A549 (cell line): Measurements from ENCODE around the gene RGL4. TPM values are rescaled to one million over a fixed set of nuclear protein-coding genes. Genes with fewer than 3 reads are reported as not detected.

Source experiments
- ATAC-seq, 2 experiments: fragments of 200-7000 bp in 1 of 2; fragments of >200 bp in 1 of 2; cut with Nextera tagmentation in 1 of 2; cut with Tn5 transposase in 1 of 2; 3 replicates each; pipeline versions ENCODE4 v1.8.0 to v1.9.1; 2018 to 2020; ENCODE audit warnings: mild to moderate bottlenecking in 1 of 2, moderate library complexity in 1 of 2
- CTCF ChIA-PET: fragments of 300-600 bp; sonication (Branson Sonifier 250); formaldehyde crosslinking; extraction: SDS; loops from one replicate; lab custom pipeline; 2021; ENCODE audit warnings: antibody characterized with exemption, inconsistent platforms; lab: Yijun Ruan, JAX
- POLR2A ChIA-PET: fragments of 350-600 bp; formaldehyde crosslinking; extraction: SDS; loops from one replicate; lab custom pipeline; 2021; ENCODE audit warnings: antibody characterized with exemption, inconsistent platforms; lab: Yijun Ruan, JAX
- DNase-seq, 2 experiments: peaks; one replicate each; pipeline versions ENCODE4 v3.0.0 to v3.0.0-alpha.2; 2011 to 2016; ENCODE audit warnings: low read depth in 1 of 2, low spot score in 1 of 2
- FAIRE-seq: peaks from 2 replicates; lab custom pipeline; 2011; peaks lifted over from hg19 to GRCh38; lab: Jason Lieb, UNC
- H3K27ac ChIP-seq, 2 experiments: fragments of >200 bp; sonication (Bioruptor Twin); formaldehyde crosslinking; 3 replicates each; pipeline ENCODE4 v1.5.1; 2016 to 2017
- H3K4me1 ChIP-seq: fragments of >200 bp; sonication (Bioruptor Twin); formaldehyde crosslinking; 3 replicates; pipeline ENCODE4 v1.6.1; 2016
- H3K4me2 ChIP-seq: fragments of >200 bp; sonication (Bioruptor Twin); formaldehyde crosslinking; 3 replicates; pipeline ENCODE4 v1.6.1; 2016
- H3K4me3 ChIP-seq: fragments of >200 bp; sonication (Bioruptor Twin); formaldehyde crosslinking; 3 replicates; pipeline ENCODE4 v1.5.1; 2016
- H3K9me3 ChIP-seq: fragments of >200 bp; sonication (Bioruptor Twin); formaldehyde crosslinking; 3 replicates; pipeline ENCODE4 v1.6.1; 2016
- ATOH8 ChIP-seq: fragments of 250-450 bp; sonication (Bioruptor Pico); IDR thresholded peaks from 2 replicates; pipeline ENCODE4 v1.5.0; 2020; ENCODE audit warnings: low read depth, mild to moderate bottlenecking, moderate library complexity
- BHLHE40 ChIP-seq: IDR thresholded peaks from 2 replicates; pipeline ENCODE4 v1.6.1; 2012; ENCODE audit warnings: low read depth, low read length, inconsistent platforms
- CBX2 ChIP-seq: fragments of 200-600 bp; sonication (generic); IDR thresholded peaks from 2 replicates; pipeline ENCODE4 v1.6.1; 2016; ENCODE audit warnings: low read depth, mild to moderate bottlenecking, borderline replicate concordance
- CHD2 ChIP-seq: fragments of 150-350 bp; IDR thresholded peaks from 2 replicates; pipeline ENCODE4 v1.6.1; 2014; ENCODE audit warnings: low read length; ENCODE audit not compliant: partially characterized antibody
- ESRRA ChIP-seq: fragments of 150-350 bp; IDR thresholded peaks from 2 replicates; pipeline ENCODE4 v1.6.1; 2014; ENCODE audit warnings: mild to moderate bottlenecking, low read length, borderline replicate concordance
- FOSB ChIP-seq: fragments of 250-450 bp; sonication (Bioruptor Pico); IDR thresholded peaks from 2 replicates; pipeline ENCODE4 v1.5.0; 2020; ENCODE audit warnings: mild to moderate bottlenecking, moderate library complexity
- HEYL ChIP-seq: fragments of 250-450 bp; sonication (Bioruptor Pico); IDR thresholded peaks from 2 replicates; pipeline ENCODE4 v1.8.0; 2021; ENCODE audit warnings: mild to moderate bottlenecking, moderate library complexity
- HOXB13 ChIP-seq: fragments of 250-450 bp; sonication (Bioruptor Pico); IDR thresholded peaks from 2 replicates; pipeline ENCODE4 v1.5.0; 2020; ENCODE audit warnings: low read depth, mild to moderate bottlenecking, moderate library complexity
- MAFK ChIP-seq: fragments of 450-650 bp; IDR thresholded peaks from 2 replicates; pipeline ENCODE4 v1.6.1; 2014; ENCODE audit not compliant: partially characterized antibody
- MAZ ChIP-seq: fragments of 150-350 bp; IDR thresholded peaks from 2 replicates; pipeline ENCODE4 v1.6.1; 2014; ENCODE audit warnings: antibody characterized with exemption, low read depth, low read length, borderline replicate concordance
- MYC ChIP-seq: IDR thresholded peaks from 2 replicates; pipeline ENCODE4 v1.6.1; 2012; ENCODE audit warnings: mild to moderate bottlenecking, inconsistent platforms, low read length, improper control_type of control experiment, borderline replicate concordance
- NFE2L2 ChIP-seq: fragments of 150-350 bp; conservative IDR thresholded peaks from 2 replicates; pipeline ENCODE4 v1.6.1; 2014; ENCODE audit warnings: low read length
- NR3C1 ChIP-seq: fragments of >200 bp; sonication (Bioruptor Twin); formaldehyde crosslinking; IDR thresholded peaks from 3 replicates; pipeline ENCODE4 v1.6.1; 2017
- POLR2A ChIP-seq: IDR thresholded peaks from 2 replicates; pipeline ENCODE4 v1.6.1; 2012; ENCODE audit warnings: mild to moderate bottlenecking, low read length
- RARB ChIP-seq: fragments of 250-450 bp; sonication (Bioruptor Pico); IDR thresholded peaks from 2 replicates; pipeline ENCODE4 v1.8.0; 2021; ENCODE audit warnings: mild to moderate bottlenecking, moderate library complexity
- RCOR1 ChIP-seq: fragments of 150-350 bp; IDR thresholded peaks from 2 replicates; pipeline ENCODE4 v1.6.1; 2014; ENCODE audit warnings: antibody characterized with exemption, low read length, low read depth
- REST ChIP-seq: fragments of 200-600 bp; sonication (generic); IDR thresholded peaks from 2 replicates; pipeline ENCODE4 v1.6.1; 2016; ENCODE audit warnings: antibody characterized with exemption, mild to moderate bottlenecking, moderate library complexity
- RFX5 ChIP-seq: fragments of 450-650 bp; IDR thresholded peaks from 2 replicates; pipeline ENCODE4 v1.7.1; 2014; ENCODE audit warnings: antibody characterized with exemption, mild to moderate bottlenecking, moderate library complexity
- RNF2 ChIP-seq: fragments of 200-600 bp; sonication (generic); IDR thresholded peaks from 2 replicates; pipeline ENCODE4 v1.6.1; 2016; ENCODE audit warnings: low read depth, mild to moderate bottlenecking, antibody characterized with exemption, moderate library complexity, borderline replicate concordance
- SMC3 ChIP-seq: fragments of >200 bp; sonication (Bioruptor Twin); formaldehyde crosslinking; IDR thresholded peaks from 3 replicates; pipeline ENCODE4 v1.6.1; 2018; ENCODE audit warnings: inconsistent platforms
- SREBF2 ChIP-seq: fragments of 450-650 bp; IDR thresholded peaks from 2 replicates; pipeline ENCODE4 v1.6.1; 2014; ENCODE audit warnings: mild to moderate bottlenecking, moderate library complexity
- TFCP2L1 ChIP-seq: fragments of 250-450 bp; sonication (Bioruptor Pico); IDR thresholded peaks from 2 replicates; pipeline ENCODE4 v1.5.0; 2021; ENCODE audit warnings: mild to moderate bottlenecking
- ZC3H11A ChIP-seq: fragments of 450-650 bp; IDR thresholded peaks from 2 replicates; pipeline ENCODE4 v1.6.1; 2014; ENCODE audit warnings: antibody characterized with exemption, mild to moderate bottlenecking
- ZNF302 ChIP-seq: fragments of 250-450 bp; sonication (Bioruptor Pico); IDR thresholded peaks from 2 replicates; pipeline ENCODE4 v1.9.0; 2021; ENCODE audit warnings: inconsistent platforms, mild to moderate bottlenecking, moderate library complexity
- WGBS: methylation state at CpG from one replicate; pipeline ENCODE4 v1.1.6; 2017; ENCODE audit errors: missing lambda C conversion rate; 5-methylcytosine and 5-hydroxymethylcytosine counted together
- polyA plus RNA-seq, 4 experiments: library from polyadenylated mRNA; depleted of rRNA in 3 of 4; stranded (reverse); fragments of >200 nt; fragmentation: RNase III in 1 of 4; extraction: RNeasy Plus Mini Kit Qiagen cat#74134 plus additional on column Dnase treatment in 1 of 4; gene quantifications; 2 replicates in 3 of 4; 3 replicates in 1 of 4; pipeline ENCODE4 v1.2.3, GENCODE V29; 2011 to 2017

The RGL4 gene
- polyA plus RNA-seq, 2 of the 4 experiments (the other 2 are of a cell fraction): not detected

GRCh38 chr22:23682827-23683355 lies 7.9 kb upstream of the RGL4 start:
- TF ChIP-seq CBX2 (no peak), CHD2 (no peak), NFE2L2 (no peak), BHLHE40 (no peak), ATOH8 (CRISPR knock-in tag) (no peak), HOXB13 (CRISPR knock-in tag) (no peak), HEYL (no peak), MYC (no peak), ESRRA (no peak), ZNF302 (no peak), MAZ (no peak), POLR2A (no peak), RARB (no peak), SMC3 (no peak), RCOR1 (no peak), RNF2 (no peak), TFCP2L1 (CRISPR knock-in tag) (no peak)
- H3K27ac ChIP-seq: no peak overlapping the region
- H3K4me3 ChIP-seq: no peak overlapping the region
- FAIRE-seq: no peak
- H3K4me1 ChIP-seq: no peaks in the 10 kb centered on the region
- POLR2A ChIA-PET: interaction anchor here (0.6 kb wide), 1 partner anchor 161 kb away, joined by 5 read pairs; no protein-coding TSS in a partner anchor
- no peak overlapping the region for H3K4me2 ChIP-seq
- H3K9me3 ChIP-seq: no peaks in the 10 kb centered on the region
- 83% methylated on average over 4 of the region's 4 CpGs for WGBS
- no peak for ATAC-seq
- no peak for DNase-seq
- CTCF ChIA-PET: no interaction called here

- ATAC-seq: no peak
- POLR2A ChIA-PET: no interaction called here
- Histone ChIP-seq H3K4me1 (no peaks in the 10 kb centered on the region), H3K27ac (no peak overlapping the region), H3K4me3 (no peak overlapping the region), H3K4me2 (no peak overlapping the region), H3K9me3 (no peaks in the 10 kb centered on the region)
- no peak for DNase-seq
- no peak for TF ChIP-seq TFCP2L1 (CRISPR knock-in tag)
- no peak for TF ChIP-seq MAFK
- TF ChIP-seq REST: no peak
- TF ChIP-seq FOSB (CRISPR knock-in tag): no peak
- TF ChIP-seq POLR2A: no peak
- no peak for TF ChIP-seq ZC3H11A
- TF ChIP-seq SREBF2: no peak
- TF ChIP-seq RFX5: no peak
- TF ChIP-seq RCOR1: no peak
- TF ChIP-seq CBX2: no peak
- no peak for TF ChIP-seq NR3C1
- no peak for TF ChIP-seq CHD2
- no peak for FAIRE-seq
- WGBS: 89% methylated on average over 7 of the region's 8 CpGs
- CTCF ChIA-PET: no interaction called here
These were observed 7.3 kb upstream of the RGL4 start for GRCh38 chr22:23683545-23683944.
